HepG2 (cell line): Measurements from ENCODE around the gene ALG13. TPM values are rescaled to one million over a fixed set of nuclear protein-coding genes. Genes with fewer than 3 reads are reported as not detected.

Experiments
- EED ChIP-seq: sonication (generic); formaldehyde crosslinking; IDR thresholded peaks from 2 replicates; pipeline ENCODE4 v1.5.0; 2020; ENCODE audit warnings: mild to moderate bottlenecking, missing genetic modification reagents
- FIP1L1 ChIP-seq: fragments of 200-400 bp; formaldehyde crosslinking; IDR thresholded peaks from 2 replicates; pipeline ENCODE4 v1.6.1; 2018; ENCODE audit warnings: low read depth, mild to moderate bottlenecking, low read length, moderate library complexity, borderline replicate concordance; ENCODE audit not compliant: insufficient read depth
- HOXA9 ChIP-seq: sonication (generic); formaldehyde crosslinking; IDR thresholded peaks from 2 replicates; pipeline ENCODE4 v1.8.1; 2022; ENCODE audit warnings: missing genetic modification reagents, mild to moderate bottlenecking, moderate library complexity, borderline replicate concordance
- KDM6A ChIP-seq: IDR thresholded peaks from 2 replicates; pipeline ENCODE4 v1.6.1; 2016; ENCODE audit warnings: low read depth
- KLF13 ChIP-seq: sonication (generic); formaldehyde crosslinking; IDR thresholded peaks from 2 replicates; pipeline ENCODE4 v1.4.0; 2020; ENCODE audit warnings: mild to moderate bottlenecking, missing genetic modification reagents
- NFKBIZ ChIP-seq: IDR thresholded peaks from 2 replicates; pipeline ENCODE4 v1.6.1; 2018; ENCODE audit warnings: missing genetic modification reagents, missing compliant biosample characterization
- NFRKB ChIP-seq: fragments of 450-650 bp; IDR thresholded peaks from 2 replicates; pipeline ENCODE4 v1.6.1; 2017
- RNF219 ChIP-seq: sonication (generic); formaldehyde crosslinking; IDR thresholded peaks from 2 replicates; pipeline ENCODE4 v1.5.0; 2020; ENCODE audit warnings: mild to moderate bottlenecking, missing genetic modification reagents
- SETDB1 ChIP-seq: sonication (generic); formaldehyde crosslinking; IDR thresholded peaks from 2 replicates; pipeline ENCODE4 v1.5.1; 2020; ENCODE audit warnings: missing genetic modification reagents, mild to moderate bottlenecking, borderline replicate concordance
- SPEN ChIP-seq: sonication (generic); formaldehyde crosslinking; IDR thresholded peaks from 2 replicates; pipeline ENCODE4 v1.5.1; 2020; ENCODE audit warnings: low read depth, mild to moderate bottlenecking, missing genetic modification reagents
- TGIF2 ChIP-seq: IDR thresholded peaks from 2 replicates; pipeline ENCODE4 v1.6.1; 2016; ENCODE audit warnings: control low read depth, missing compliant biosample characterization
- ZBED4 ChIP-seq: sonication (generic); formaldehyde crosslinking; IDR thresholded peaks from 2 replicates; pipeline ENCODE4 v1.4.0; 2020; ENCODE audit warnings: missing genetic modification reagents, borderline replicate concordance
- ZNF10 ChIP-seq: sonication (generic); formaldehyde crosslinking; IDR thresholded peaks from 2 replicates; pipeline ENCODE4 v1.4.0; 2020; ENCODE audit warnings: mild to moderate bottlenecking, low read depth, missing genetic modification reagents, borderline replicate concordance
- ZNF333 ChIP-seq: sonication (generic); formaldehyde crosslinking; IDR thresholded peaks from 2 replicates; pipeline ENCODE4 v1.4.0; 2020; ENCODE audit warnings: mild to moderate bottlenecking, missing genetic modification reagents, borderline replicate concordance
- ZNF512 ChIP-seq: sonication (generic); formaldehyde crosslinking; IDR thresholded peaks from 2 replicates; pipeline ENCODE4 v1.4.0; 2020; ENCODE audit warnings: mild to moderate bottlenecking, missing genetic modification reagents
- ZNF7 ChIP-seq: IDR thresholded peaks from 2 replicates; pipeline ENCODE4 v1.6.1; 2016; ENCODE audit warnings: missing biosample characterization, missing genetic modification reagents
- ZNF800 ChIP-seq: sonication (generic); formaldehyde crosslinking; IDR thresholded peaks from 2 replicates; pipeline ENCODE4 v1.4.0; 2020; ENCODE audit warnings: missing genetic modification reagents
- ZSCAN22 ChIP-seq: sonication (generic); formaldehyde crosslinking; IDR thresholded peaks from 2 replicates; pipeline ENCODE4 v1.4.0; 2020; ENCODE audit warnings: mild to moderate bottlenecking, missing genetic modification reagents
- polyA plus RNA-seq, 8 experiments: library from polyadenylated mRNA; depleted of rRNA in 3 of 8; stranded (reverse) in 7 of 8; unstranded in 1 of 8; fragments of >200 nt; fragmentation: Illumina TruSeq in 4 of 8; extraction: Trizol in 4 of 8; gene quantifications; 2 replicates each; pipeline versions ENCODE4 v1.2.1 to v1.2.3, GENCODE V29; 2011 to 2016; ENCODE audit warnings: low read depth in 4 of 8, missing spikeins in 1 of 8, mixed read lengths in 1 of 8; ENCODE audit not compliant: insufficient read depth in 1 of 8
- total RNA-seq, 5 experiments: library from RNA; depleted of rRNA; stranded (reverse); fragments of >200 nt; fragmentation: Illumina TruSeq; extraction: Trizol; gene quantifications; 2 replicates each; pipeline ENCODE4 v1.2.3, GENCODE V29; 2016; ENCODE audit warnings: low read depth in 1 of 5

Gene ALG13
- total and polyA plus RNA-seq, 2 of the 13 experiments (the other 11 are each of a cell fraction or from before 2014, with no cell fraction given): 31.2 to 65.5 TPM

GRCh38 chrX:111680988-111681779 lies at the start of gene ALG13 (continued):
- no peak for TF ChIP-seq NFKBIZ (CRISPR knock-in tag)
- no peak for TF ChIP-seq ZBED4
- TF ChIP-seq TGIF2 (CRISPR knock-in tag): no peak
- no peak for TF ChIP-seq KLF13 (CRISPR knock-in tag)
- TF ChIP-seq SPEN (CRISPR knock-in tag): peak; percentile 63; the same call in 1 of the 2 replicates
- TF ChIP-seq ZNF10 (CRISPR knock-in tag): no peak
- TF ChIP-seq HOXA9 (CRISPR knock-in tag): no peak
- TF ChIP-seq EED (CRISPR knock-in tag): no peak
- TF ChIP-seq RNF219 (CRISPR knock-in tag): no peak
- no peak for TF ChIP-seq SETDB1 (CRISPR knock-in tag)
- TF ChIP-seq NFRKB: no peak
- no peak for TF ChIP-seq KDM6A (CRISPR knock-in tag)
- TF ChIP-seq ZNF512 (CRISPR knock-in tag): no peak
- no peak for TF ChIP-seq ZNF800
- no peak for TF ChIP-seq FIP1L1
- no peak for TF ChIP-seq ZSCAN22
- no peak for TF ChIP-seq ZNF333 (CRISPR knock-in tag)
- no peak for TF ChIP-seq ZNF7 (CRISPR knock-in tag)
